C1 segment of cervical spinal cord (tissue), 14 donors: ENCODE data around the gene APC2.
"Not testable (repeated sequence)": the region's sequence is repeated elsewhere in the genome, so short reads cannot be mapped to it uniquely, and the experiment has no call there.

Experiments
- DNase-seq, 14 donors: peaks; one replicate each; lab custom pipeline; 2025; lab: John Stamatoyannopoulos, UW

The APC2 gene

DNA sequence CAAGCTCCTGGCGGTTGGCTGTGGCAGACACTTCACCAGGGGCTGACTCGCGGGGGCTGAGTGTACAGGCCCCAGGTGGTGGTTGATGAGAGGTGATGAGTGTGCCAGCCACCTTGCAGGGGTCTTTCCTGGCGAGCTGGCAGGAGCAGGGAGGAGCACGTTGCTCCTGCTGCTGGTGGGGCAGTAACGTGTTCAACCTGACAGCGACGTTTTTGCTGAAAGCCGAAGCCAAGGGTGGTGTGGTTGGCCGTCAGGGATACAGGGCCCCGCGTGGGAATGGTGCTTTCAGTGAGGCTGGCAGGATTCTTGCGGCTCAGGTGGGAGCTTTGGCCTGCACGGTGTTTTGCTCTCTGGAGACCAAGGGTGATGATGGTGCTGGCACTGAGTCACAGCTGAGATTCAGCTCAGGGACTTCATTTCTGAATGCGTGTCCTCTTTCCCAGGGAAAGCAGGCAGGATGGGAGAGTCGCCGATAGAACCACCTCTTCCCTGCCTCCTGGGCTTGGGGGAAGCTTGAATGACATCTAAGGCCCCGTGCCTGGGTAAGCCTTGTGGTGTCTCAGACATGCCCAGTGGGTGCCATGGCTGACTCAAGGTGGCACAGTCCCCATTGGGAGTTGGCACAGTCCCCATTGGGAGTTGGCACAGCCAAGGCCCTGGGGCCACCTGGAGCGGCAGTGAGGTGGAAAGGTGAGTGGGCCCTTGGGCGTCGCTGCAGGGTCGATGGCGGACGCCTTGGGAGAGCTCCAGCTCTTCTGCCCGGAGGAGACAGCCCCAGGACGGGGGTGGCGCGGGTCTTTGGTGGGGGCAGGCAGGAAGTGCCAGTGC is 33.7 kb upstream of the APC2 start:
- peak in 1 of 14 donors; percentile 46 for DNase-seq

- DNase-seq = peak in 3 of 14 donors; percentile 19 to 50 (median 30)
These were observed 32.8 kb upstream of the APC2 start for GRCh38 chr19:1417145-1417544.

DNA sequence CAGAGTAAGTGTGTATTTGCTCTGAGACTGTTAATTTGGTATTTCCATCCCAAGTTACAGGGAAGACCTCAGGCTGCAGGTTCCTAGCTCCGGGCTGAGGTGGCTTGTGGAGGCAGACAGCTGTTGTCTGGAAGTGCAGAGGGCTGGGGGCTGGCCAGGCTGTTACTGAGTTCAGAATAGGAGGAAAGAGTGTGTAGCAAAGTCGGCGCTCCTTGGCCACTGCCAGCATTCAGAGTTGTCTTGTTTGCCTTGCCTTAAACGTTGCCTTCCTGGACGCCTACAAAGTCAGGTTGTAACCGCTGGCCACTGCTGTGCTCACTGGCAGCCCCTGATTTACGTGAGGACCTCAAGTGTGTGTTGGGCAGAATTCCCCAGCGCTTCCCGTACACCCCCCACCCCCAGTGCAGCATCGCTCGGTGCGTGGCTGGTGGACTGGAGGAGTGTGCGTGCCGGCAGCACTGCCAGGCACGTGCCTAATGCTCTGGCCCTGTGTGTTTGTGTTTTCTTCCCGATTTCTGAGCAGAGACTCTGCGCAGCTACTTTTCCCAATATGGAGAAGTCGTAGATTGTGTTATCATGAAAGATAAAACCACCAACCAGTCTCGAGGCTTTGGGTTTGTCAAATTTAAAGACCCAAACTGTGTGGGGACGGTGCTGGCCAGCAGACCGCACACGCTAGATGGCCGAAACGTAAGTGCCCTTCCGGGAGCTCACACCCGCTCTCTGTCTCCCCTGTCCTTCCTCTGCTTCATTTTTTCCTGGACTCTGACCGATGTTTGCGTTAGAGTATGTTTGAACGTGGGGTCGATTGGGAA is 32.0 kb upstream of the APC2 start:
- DNase-seq = peak in 1 of 14 donors; percentile 42

GRCh38 chr19:1418496-1418775 is 31.5 kb upstream of the APC2 start:
- DNase-seq = no peak

DNA sequence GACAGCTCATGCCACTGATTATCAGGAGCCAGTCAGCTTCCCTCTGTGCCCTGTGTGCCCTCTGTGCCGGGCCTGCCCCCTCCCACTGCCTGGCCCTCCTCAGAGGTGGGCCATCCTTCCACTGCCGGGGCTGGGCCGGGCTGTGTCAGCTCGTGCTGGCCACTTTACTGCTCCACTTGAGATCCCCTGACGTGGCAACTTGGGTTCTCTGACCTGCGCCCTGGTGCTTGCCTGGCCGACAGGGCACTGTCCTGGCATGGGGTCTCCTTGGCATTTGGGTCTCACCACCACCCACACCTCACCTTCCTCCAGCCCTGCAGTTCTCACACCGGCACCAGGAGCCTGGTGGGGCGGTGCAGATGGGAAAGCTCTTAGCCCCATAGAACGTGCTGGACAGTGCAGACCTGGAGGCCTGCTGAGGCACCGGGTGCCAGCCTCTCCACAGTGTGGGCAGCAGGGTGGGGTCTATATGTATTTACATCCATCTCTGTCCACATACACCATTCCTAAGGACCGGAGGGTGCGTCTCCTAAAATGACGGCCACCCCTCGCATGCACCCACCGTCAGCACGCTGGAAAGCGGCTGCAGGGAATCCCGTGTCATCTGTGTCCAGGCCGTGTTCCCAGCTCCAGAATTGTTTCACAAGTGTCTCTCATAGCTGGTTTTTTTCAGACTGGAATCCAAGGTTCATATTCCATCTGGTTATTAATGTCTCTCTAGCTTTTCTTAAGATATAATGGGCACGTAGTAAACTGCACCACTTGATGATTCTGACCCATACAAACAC is 30.8 kb upstream of the APC2 start:
- no peak for DNase-seq

GRCh38 chr19:1420085-1420484 is 29.8 kb upstream of the APC2 start:
- DNase-seq = not testable (repeated sequence)

GRCh38 chr19:1420590-1420989 is 29.3 kb upstream of the APC2 start:
- no peak for DNase-seq

GRCh38 chr19:1421218-1421957 is 28.5 kb upstream of the APC2 start:
- no peak for DNase-seq

GRCh38 chr19:1421958-1422305 is 28.0 kb upstream of the APC2 start:
- no peak for DNase-seq

DNA sequence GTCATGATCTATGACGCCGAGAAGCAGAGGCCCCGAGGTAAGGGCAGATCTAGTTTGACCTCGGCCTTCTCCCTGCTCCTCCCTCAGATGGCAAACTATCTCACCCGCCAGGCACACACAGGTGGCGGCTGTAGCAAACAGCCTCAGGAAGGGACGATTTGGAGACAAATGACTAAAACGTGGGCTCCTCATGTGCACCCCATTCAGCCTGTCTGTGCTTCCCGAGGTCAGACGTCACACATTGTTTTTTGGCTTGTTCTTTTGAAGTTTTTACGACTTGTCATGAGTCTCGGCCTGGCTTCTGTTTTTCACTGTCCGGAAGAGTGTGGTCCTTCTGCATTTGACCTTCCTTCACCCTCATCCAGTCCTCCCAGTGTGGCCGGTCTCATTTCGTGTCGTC is 27.6 kb upstream of the APC2 start:
- no peak for DNase-seq

DNA sequence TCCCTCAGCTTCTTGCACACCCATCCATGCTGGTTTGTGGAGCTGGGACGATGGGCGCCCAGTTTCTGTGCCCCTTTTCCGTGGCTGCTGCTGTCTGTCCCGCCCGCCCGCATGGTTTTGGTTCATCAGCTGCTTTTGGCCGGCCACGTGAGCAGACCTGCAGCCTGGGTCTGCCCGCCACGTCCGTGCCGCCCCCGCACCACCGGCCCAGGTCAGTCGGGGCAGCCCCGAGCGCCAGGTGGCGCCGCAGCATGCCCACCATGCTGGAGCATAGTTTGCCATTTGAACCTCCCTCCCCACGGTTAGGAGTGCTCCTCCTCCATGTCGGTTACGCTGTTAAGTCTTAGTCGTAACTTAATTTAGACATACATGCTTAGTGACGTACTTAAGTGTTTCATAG is 27.0 kb upstream of the APC2 start:
- DNase-seq = no peak

DNA sequence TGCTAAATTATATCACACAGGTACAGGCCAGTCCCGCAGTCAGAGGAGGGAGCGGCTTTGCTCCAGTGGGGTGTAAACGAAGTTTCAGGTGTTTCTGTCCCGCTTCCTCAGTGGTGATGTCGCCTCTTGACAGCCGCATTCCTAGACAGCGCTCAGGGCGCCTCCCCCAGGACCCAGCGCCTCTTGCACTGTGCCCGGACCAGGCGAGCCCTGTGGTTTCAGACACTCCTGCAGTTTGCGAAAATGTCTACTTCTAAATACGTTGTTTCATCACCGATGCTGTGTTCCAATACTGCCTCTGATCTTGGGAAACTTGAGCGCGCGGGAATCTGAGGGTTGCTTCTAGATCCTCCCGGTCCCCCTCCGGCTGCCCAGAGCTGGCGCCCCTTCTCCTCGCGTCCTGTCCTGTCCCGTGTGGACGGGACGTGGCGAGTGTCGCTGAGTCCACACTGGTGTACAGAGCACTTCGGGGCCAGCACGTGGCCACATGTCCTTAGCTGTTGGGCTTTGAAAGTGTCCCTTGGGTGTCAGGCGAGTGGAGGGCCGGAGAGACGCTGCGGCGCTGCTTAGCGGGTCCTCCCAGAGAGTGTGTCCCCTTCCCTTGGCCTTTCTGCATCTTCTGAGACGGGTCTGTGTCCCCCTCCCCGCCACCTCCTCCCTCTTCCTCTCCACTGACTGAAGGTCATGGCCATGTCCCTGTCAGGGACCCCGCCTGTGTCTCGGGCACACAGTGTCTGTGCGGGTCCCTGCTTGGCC is 26.3 kb upstream of the APC2 start:
- no peak for DNase-seq

GRCh38 chr19:1424192-1424955 is 25.5 kb upstream of the APC2 start:
- DNase-seq = no peak

DNA sequence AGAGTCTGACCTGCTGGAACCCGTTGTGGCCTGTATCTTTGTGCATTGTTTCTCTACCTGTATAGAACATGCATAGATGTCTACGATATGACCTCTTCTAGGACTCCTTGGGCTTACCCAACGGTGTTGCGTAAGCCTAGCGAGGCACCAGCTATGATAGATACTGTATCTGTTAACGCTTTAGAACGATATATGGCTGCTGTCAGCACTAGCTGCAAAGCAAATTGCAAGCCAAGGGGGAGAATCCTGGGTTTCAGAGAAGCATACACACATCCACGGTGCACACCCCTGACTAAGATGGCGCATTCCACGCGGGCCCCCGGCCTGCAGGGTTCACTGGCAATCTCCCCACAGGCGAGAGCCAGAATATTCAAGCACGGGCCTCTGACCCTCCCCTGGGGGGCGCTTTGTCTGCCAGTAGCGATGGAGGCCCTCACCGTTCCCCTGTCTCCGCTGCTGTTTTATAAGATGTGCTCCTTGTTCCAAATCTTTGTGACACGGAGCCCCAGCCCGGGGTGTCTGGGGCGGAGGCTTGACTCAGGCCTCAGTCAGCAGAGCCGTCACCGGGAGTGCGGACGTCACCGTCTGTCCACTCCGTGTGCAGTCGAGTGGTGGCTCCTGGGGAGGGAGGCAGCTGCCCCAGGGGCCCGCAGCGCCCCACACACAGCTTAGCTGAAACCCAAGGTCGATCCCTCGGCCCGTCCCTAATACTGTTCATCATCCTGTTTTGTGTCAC is 24.7 kb upstream of the APC2 start:
- no peak for DNase-seq

GRCh38 chr19:1425902-1426301 is 24.0 kb upstream of the APC2 start:
- DNase-seq = no peak

DNA sequence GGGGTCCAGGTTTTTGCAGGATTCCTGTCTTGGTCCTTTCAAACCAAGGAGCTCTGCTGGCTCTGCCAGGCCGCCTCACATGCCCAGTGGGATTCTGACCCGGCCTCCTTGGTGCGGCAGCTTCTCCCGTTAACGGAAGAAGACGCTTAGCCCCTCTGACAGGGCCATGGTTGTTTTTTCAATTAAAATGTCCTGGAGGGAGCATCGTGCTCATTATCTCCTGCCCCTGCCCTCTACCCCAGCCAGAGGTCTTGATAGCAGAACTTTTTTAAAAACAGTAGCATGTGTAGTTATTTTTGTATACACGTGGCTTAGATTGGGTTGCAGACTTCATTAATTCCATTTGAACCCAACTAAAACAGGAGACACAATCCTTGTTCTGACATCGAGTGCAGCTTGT is 23.2 kb upstream of the APC2 start:
- no peak for DNase-seq

DNA sequence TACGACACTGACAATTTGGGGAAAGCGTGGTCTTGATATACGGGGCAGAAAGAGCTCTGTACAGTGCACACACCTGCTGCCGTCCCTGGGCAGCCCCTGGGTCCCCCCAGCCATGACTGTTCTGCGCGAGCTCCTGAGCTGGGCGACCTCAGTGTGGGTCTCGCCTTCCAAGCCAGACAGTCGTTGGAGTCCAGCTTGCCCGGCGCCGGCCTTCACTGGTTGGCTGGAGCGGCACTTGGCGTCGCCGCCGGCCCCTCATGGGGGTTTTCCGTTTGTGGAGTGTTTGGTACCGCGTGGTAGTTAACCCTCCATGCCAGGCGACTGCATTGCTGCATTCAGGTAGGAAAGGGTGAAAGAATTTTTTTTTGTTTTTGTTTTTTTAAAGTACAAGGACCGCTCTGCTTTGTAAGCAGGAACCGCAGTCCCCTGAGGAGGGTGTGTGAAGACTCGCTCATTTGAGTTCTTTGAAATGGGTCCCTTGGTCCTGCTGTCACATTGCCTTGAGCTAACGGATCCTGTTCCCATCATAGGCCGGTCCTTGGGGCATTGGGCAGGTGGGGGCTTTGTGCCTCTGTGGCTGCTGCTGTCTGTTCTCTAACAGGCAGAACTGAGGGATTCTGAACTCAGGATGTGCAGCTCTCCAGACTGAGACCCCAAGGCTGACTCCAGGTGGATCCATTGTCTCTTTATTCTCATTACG is 22.6 kb upstream of the APC2 start:
- peak in 1 of 14 donors; percentile 18 for DNase-seq

DNA sequence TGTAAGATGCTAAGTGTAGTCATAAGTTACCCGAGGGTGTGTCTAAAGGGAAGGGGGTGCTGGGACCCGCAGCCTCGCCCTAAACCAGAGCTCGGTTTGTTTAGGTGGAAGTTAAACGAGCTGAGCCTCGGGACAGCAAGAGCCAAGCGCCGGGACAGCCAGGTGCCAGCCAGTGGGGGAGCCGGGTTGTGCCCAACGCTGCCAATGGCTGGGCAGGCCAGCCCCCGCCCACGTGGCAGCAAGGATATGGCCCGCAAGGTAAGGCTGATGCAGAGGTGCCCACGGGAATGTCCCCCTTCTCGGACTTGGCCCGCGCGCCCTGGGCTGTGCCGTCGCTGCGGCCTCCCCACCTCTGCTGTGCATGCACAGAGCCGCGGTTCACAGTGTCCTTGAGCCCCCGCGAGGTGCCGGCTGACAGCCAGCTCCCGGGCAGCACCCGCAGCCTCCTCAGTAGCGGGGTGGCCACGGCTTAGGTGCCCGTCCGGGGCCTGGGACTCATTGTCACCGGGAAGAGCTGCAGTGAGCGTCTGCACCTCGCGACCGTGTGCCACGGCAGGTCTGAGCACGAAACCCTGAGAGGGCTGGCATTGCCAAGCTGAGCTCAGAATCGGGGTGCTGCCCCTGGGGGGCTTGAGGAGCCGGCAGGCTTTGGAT is 21.1 kb upstream of the APC2 start:
- peak in 1 of 14 donors; percentile 72 for DNase-seq
